NCI-H446 (cell line): Measurements from ENCODE around the gene FGD4.

Experiments used
- DNase-seq, 2 experiments: peaks; one replicate each; lab custom pipeline; 2025; lab: John Stamatoyannopoulos, UW

The FGD4 gene

DNA sequence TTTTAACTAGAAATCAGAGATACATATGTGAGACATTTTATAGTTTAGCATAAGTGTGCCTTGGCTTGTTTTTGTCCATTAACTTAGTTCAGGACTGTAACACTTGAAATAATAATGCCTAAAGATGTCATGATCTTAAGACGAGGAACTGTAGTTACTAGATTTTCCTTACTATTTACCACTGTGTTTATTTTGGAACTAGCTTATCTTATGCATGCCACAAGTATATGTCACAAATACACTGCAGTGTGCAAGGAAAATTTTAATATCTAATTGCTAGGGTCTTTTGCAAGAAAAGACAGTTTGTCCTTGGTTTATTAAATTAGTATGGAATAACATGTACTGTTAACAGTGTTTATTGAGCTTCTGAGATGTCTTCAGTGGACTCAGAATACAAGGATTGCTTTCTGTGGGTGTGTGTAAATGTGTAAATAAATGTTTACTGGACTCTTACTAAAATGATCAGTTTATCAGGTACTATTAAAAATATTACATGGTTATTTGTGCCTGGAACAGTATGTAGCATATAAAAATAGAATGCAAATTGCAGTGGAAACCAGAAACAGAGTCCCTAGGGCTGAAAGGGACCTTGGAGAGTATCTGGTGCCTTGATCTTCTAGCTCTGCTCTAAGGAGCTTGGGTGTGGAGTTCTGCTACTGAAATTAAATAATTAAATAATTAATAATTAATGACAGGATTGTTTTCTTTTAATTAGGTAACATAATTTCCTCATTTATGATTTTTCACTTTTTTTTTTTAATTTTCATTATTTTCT, 58.1 kb downstream of the FGD4 start:
- DNase-seq, result no peak

DNA sequence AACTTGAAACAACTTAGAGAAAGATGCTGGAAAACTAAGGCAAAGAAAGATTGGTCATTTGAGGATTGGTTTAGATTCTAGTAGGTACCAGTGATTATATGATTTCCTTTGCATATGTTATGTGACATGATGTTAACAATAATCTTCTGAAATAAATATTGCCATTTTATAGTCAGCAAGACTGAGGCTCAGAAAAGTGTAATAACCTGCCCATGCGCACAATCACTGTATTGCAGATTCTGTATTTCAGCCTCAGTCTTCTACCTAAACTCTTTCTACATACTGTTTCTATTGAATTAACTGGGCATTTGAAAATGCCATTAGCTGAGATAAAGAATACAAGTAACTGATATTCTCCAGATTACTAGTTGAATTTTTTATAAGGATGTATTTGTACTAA, 61.3 kb downstream of the FGD4 start:
- DNase-seq, result no peak

DNA sequence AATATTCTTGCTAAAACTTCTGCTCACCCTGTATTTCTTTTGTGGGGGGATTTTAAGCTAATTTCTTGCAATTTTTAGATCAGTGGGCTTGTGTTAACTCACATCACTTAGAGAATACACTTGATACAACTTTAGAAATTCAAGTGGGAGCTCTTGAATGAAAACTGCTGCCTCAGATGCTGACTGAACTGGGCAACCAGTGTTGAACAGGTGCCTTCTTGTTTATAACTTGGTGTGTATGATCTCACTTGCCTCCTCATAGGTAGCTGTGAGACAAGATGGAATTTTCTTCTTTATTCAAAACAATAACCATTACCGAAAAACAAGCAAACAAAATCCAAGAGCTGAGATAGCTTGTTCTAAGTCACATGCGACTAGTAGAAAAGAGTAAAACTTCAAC, 63.5 kb downstream of the FGD4 start:
- no peak for DNase-seq

DNA sequence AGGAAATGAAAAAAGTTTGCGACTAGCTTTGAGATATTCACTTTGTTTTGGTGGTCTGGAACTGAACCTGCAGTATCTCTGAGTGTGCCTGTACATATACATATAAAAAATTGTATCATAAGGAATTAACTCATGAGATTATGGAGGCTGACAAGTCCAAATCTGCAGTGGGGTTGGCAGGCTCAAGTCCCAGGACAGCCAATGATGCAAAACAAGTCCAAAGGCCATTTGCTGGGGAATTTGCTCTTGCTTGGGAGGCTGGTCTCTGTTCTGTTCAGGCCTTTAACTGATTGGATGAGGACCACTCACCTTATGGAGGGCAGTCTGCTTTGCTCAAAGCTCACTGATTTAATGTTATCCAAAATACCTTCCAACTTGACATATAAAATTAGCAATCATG, 66.8 kb downstream of the FGD4 start:
- DNase-seq, result no peak

DNA sequence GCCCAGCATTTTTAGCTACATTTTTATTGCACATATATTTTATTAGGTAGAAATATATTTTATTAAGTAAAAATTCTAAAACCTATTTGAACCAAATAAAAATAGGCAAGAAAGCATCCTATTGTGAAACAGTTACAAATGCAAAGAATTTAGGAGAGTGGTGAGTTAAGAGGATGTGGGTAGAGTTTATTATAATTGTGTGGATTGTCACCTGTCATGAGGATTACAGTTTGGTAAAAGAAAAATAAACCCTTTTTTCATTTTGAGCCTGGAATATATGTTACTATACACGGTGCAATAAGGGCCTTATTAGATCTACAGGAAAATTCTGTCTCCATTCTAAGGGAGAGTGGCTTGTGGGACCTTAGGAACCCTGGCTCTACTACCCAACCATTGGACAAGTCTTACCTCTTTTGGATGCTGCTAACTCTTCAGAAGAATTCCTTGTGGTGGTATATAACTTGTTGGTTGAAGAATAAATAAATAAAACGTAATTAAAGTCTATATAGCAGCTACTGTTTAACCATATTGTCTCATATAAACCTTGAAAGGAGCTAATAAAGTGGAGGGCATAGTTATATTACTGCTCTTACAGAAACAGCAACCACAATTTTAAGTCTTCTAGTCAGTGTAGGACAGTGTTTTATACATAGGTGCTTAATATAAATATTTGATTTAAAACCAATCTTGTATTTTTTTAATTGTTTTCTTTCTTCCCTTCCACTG, 67.8 kb downstream of the FGD4 start:
- no peak for DNase-seq

DNA sequence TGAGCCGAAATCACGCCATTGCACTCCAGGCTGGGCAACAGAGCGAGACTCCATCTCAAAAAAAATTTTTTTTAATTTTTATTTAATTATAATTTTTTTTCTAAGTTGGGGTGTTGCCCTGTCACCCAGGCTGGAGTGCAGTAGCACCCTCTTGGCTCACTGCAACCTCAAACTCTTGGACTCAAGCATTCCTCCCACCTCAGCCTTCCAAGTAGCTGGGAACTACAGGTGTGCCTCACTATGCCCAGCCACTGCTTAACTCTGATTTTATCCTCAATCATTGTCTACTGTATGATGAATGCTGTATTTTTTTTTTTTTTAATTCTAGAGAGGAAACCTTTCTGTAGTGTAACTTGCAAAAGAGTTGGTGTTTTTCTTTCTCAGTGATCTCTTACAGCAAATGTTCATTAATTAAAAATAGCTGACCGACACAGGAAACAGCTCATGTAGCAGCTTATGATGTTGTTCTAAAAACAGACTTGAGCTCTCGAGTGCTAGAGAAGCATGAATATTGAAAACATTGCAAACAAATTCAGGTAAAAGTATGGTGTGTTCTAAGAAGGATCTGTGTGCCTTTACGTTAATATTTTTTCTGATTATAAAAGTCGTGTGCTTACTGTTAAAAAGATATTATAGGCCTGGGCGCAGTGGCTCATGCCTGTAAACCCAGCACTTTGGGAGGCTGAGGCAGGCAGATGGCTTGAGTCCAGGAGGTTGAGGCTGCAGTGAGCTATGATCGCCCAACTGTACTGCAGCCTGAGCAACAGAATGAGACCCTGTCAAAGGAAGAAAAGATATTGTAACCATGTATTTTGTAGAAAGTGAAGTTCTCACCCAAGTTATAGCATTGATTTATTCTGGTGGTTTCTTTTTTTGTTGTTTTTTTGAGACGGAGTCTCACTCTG, 68.9 kb downstream of the FGD4 start:
- no peak for DNase-seq

DNA sequence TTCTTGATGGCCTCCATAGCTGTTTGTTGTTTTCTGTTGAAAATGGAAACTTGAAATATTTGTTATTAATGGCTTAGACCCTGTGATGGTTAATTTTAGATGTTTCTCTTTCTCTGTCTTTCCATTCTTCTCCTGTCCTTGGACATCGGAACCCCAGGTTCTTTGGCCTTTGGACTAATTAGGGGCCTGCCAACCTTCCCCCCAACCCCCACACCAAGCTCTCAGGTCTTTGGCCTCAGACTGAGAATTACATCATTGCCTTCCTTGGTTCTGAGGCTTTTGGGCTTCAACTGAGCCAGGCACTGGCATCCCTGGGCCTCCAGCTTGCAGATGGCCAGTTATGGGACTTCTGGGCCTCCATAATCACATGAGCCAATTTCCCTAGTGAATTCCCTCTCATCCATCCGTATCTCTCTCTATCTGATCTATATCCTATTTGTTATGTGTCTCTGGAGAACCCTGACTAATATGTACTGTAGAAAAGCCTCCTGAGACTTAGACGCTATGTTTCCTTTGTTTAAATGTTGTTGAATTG, 71.6 kb downstream of the FGD4 start:
- no peak for DNase-seq

DNA sequence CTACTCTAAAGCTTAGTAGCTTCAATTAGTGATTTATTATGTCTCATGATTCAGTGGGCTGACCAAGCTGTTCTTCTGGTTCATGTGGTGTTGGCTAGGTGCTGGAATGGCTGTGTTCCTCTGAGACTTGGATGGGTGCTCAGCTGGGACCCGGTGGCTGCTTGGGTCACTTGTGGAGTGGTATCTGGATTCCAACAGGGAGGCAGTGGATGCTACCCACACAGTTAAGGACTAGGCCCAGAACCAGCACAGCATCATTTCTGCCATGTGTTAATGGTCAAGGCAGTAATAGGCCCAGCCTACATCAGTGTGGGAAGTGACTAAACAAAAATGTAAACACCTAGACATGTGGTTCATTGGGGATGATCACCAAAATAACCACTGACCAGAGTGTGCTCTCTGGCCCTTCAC, 72.2 kb downstream of the FGD4 start:
- DNase-seq, result no peak

DNA sequence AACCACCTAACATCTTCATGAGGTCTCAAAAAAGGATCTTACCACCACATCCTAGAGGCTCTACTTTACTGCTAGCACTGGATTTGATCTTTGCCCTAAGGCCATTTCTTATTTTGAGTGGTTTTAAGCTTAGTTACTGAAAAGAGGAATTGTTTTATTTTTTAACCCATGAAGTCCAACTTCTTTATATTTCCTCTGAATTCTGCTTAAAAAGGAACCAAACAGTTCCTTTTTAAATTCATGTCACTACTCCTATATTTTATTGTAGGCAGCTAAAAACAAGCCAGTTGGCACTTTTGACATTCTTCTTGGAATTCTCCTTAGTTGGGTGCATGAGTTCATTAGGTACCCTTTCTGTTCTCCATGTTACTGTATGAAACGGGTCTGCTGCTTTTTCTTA, 76.4 kb downstream of the FGD4 start:
- DNase-seq, result no peak

DNA sequence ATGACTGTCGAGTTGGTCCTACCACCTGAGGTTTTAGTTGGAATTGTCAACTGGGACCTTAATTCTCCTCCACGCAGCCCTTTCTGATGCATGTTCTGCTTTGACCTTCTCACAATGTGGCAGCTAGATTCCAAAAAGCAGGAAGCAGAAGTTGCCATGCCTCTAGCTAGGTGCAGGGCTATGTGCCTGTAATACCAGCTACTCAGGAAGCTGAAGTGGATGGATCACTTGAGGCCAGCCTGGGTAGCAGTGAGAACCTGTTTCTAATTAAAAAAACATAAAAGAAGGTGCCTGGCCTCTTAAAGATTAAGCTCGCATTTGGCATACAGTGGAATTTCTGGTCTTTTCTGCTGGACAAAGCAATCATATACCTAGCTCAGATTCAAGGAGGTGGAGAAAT, 77.1 kb downstream of the FGD4 start:
- no peak for DNase-seq

DNA sequence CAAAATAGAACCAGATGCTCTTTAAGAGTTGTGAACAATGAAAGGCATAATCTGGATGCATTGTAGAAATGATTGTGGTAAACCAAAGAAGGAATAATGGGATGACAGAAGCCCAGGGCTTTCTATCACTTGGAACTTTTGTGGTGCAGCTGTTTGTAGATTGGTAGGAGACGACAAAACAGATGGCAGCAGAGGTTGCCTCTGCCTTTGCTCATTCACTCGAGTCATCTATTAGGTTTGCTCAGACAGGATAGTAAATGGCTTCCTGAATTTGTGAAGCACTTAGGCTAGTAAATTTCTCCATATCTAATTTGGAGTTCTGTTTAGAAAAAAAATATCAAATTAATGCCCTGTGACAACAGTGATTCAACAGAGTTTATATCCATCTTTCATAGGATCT, 78.4 kb downstream of the FGD4 start:
- DNase-seq, result peak; percentile 43 to 62

DNA sequence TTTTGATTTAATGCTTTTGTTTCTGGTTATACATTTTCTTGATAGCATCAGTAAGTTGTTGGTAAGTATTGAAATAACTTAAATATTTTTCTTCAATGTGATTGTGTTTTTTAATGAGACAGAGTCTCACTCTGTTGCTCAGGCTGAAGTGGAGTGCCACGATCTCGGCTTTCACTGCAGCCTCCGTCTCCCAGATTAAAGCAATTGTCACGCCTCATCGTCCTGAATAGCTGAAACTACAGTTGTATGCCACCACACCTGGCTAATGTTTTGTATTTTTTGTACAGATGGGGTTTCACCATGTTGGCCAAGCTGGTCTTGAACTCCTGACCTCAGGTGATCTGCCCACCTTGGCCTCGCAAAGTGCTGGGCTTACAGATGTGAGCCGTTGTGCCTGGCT, 78.8 kb downstream of the FGD4 start:
- no peak for DNase-seq

DNA sequence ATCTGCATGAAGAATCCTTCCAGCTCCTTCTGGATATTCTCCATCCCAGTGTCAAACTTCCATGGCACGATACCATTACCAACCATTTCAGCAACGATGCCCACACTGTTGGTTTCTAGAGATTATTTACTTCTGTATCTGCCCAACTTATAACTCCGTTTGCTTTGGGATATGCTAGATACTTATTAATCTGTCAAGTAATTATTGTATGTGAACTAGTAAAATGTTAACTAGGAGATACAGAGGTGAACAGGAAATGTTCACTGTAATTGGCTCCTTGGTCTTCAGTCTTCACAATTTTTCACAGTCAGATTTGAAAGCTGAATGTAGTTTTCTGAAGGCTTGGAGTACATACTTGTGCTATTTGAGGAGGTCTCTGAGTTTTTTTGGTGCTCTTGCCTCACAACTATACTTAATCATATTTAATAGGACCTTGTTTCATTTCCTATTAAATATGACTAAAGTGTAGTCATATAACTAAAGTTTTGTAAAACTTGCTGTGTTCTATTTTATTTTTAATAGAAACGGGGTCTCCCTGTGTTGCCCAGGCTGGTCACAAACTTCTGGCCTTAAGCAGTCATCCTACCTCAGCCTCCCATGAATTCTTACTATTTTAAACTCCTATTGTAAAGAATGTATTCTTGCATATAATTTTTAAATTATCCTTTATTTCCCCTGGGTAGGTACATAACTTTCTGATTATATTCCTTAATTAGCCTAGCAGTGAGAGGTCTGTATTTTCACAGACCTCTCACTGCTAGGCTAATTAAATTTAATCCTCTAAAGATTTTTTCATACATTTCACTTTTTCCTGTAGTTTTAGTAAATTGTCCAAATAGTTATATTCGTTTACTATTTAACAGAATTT, 79.7 kb downstream of the FGD4 start:
- no peak for DNase-seq

DNA sequence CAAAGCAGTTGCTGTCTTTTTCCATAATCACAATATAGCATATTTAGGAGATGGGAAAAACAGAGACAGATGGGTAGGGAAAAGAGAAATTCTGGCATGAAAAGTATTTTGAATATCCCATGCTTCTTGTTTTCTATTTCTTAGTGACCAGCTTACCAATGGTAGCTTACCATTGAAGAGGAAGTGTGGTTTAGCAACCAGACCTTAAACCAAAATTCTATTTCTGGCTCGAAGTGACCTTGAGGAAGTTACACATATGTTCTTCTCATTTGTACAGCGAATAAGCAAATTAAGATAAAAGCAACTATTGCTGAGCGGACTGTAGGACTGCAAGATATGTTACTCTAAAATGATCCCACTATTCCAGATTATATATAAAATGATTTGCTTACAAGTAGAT, 82.9 kb downstream of the FGD4 start:
- peak; percentile 51 to 64 for DNase-seq

DNA sequence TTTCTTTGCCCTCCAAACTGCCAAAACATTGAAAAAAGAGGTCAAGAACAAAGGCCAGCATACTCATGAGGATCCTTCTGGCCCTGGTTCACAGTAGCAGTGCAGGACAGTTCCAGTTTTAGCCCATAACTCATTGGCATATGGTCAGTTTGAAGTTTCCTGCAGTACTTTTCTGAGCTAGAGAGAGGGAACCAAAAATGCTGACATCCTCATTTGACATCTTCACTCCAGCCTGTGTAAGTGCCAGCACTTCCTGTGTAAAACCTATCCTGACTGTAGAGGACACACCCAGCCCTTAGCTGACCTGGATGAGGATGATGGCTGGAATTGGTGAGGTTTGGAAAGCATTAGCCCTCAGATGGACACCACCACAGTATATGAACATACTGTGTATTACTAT, 84.1 kb downstream of the FGD4 start:
- DNase-seq, result peak in 1 of 2 experiments; percentile 46

DNA sequence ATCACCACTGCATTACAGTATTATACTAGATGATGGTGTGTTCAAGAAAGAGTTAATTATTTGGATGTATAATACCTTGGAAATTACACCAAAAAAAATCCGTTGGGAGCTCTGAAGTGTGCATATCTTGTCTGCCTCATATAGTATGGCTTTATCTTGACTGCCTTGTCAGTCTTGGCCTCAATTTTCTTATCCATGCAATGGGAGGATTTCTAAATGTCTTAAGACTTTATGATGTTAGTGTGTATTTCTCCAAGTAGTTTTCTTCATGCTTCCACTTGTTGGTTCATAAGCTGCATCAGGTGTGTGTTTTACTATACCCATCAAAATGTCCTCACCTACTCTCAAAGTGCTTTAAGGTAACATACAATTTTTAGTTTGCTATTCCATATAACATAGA, 84.6 kb downstream of the FGD4 start:
- no peak for DNase-seq

DNA sequence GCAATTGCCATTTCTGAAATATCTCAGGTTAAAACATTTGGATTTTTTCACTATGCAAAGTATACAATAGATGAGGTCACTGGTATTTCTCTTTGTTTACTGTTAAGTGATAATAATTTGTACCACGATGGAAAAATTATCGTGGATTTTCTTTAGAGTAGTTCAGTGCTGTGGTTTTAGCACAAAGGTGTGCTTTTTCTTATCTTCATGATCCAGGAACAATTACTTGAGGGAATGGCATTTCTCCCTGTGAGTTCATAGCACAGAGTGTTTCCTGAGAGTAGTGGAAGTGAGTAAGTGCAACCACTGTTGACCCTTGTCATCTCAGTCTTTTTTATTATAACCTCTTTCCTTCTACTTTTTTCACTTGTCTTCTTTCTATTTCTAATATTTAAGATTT, 86.8 kb downstream of the FGD4 start:
- DNase-seq, result no peak

DNA sequence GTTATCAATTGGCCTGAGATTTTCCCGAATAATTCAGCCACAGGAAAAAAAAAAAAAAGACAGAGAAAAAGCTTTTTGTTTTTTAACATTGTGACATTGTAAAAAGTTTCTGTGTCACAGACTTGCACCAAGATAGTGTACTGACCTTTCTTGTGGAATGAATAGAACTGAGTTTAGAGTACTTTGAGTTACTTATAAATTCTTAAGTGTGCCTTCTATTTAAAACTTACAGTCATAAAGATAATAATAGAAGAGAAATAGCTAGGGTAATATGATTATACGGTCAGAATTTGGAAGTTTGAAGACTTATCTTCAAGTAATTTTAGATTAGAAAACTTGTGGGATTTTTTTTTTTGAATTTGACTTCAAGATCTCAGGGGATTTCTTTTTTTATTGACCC, 88.8 kb downstream of the FGD4 start:
- DNase-seq, result no peak

DNA sequence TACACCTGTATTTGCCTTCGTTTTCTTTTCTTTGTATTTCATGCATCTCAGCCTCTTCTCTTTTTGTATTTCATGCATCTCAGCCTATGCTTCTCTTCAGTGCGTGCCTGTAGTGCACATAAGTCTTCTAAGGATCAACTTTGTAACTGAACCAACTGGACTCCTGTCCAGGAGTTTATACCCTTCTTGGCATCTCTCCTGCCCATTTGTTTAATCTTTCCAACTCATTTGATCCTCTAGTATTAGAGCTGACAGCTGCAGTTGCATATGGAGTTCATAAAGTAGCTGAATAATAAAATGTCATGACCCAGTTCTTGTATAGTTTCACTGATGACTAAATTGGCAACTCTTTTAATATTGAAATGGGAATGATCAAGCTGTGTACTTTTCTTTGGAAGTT, 89.7 kb downstream of the FGD4 start:
- DNase-seq, result peak; percentile 59 to 92

DNA sequence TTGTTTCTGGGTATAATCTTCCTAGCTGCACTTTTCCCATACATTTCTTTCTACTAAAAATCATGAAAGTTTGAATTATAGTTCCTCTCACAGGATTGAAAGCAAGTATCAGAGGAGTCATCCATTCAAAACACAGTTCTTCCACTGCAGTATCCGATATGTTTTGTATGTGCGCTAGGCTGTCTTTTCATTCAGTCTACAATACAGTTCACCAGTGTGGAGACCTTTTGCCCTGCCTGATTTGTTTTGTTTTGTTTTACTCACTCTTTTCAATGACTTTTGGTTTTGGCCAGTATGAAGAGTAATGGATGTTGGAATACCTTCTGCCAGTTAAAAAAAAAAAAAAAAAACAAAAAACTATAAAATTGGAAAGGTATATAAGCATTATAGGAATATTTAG, 91.4 kb downstream of the FGD4 start:
- DNase-seq, result no peak

DNA sequence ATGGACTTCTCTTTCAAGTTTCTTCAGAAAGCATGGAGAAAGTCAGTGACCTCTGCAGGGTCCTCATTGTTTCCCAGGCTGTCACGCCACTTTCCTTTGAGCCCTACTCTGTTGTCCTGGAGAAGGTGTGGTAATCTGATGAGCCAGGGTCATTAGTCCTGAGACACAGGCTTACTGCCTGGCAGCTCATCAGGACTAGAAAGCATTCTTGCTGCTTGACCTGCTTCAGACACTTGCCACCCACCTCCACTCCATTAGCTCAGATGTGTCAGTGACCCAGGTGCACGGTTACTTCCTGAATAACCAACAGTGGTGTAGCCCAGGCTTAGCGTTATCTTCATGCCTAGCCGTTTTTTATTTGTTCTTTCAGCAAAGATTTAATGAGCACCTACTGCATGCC, 93.9 kb downstream of the FGD4 start:
- no peak for DNase-seq
